ENCODE data around the gene GNAL.

DNA sequence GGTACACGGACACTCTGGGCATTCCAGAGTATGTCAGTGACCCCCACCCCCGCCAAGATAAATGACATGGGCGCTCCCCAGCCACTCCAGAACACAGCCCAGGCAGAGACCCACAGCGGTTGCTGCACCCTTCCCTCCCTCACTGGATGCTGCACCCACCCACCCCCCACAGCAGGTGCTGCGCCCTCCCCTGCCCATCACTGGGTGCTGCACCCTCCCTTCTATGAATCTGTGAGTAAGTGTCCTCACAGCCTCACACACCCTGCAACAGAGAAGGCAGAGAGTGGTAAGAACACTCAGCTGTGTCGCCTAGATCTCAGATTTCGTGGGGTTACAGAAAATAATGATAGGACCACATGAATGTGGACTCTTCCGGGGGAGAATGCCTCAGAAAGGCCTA is 185.6 kb downstream of the GNAL start:
- no peak for TF ChIP-seq POLR2AphosphoS5 (IDR thresholded peaks at IDR 0.05; ENCODE audit: borderline replicate concordance, low read depth, low read length)
- no peak for TF ChIP-seq EZH2 (IDR thresholded peaks at IDR 0.05)
- TF ChIP-seq FOXP2 (optimal IDR thresholded peaks at IDR 0.05; ENCODE audit: control extremely low read depth, extremely low read length, insufficient read depth): no peak
